ENCODE data around the gene GPR37L1. TPM values are rescaled to one million over a fixed set of nuclear protein-coding genes. Genes with fewer than 3 reads are reported as not detected.

GPR37L1 gene, protein sequence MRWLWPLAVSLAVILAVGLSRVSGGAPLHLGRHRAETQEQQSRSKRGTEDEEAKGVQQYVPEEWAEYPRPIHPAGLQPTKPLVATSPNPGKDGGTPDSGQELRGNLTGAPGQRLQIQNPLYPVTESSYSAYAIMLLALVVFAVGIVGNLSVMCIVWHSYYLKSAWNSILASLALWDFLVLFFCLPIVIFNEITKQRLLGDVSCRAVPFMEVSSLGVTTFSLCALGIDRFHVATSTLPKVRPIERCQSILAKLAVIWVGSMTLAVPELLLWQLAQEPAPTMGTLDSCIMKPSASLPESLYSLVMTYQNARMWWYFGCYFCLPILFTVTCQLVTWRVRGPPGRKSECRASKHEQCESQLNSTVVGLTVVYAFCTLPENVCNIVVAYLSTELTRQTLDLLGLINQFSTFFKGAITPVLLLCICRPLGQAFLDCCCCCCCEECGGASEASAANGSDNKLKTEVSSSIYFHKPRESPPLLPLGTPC
- 0.03 TPM in 1 of 2 replicates, not detected in the other for total RNA-seq

DNA sequence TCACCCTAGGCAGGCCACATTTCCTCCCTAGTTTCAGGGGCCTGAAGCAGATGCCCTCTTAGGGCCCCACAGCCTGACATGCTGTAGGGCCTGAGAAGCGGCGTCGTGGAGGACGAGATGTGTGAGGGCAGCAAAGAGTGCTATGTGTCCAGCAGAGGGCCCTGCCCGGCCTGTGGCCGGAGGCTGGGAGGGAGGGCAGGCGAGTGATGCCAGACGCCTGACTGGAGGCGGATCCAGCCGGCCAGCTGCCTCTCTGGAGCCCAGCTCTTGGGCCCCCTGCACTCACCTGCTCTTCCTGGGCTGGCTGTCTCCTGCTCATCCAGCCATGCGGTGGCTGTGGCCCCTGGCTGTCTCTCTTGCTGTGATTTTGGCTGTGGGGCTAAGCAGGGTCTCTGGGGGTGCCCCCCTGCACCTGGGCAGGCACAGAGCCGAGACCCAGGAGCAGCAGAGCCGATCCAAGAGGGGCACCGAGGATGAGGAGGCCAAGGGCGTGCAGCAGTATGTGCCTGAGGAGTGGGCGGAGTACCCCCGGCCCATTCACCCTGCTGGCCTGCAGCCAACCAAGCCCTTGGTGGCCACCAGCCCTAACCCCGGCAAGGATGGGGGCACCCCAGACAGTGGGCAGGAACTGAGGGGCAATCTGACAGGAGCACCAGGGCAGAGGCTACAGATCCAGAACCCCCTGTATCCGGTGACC, at the start of gene GPR37L1:
Gene GPR37L1 (plus strand): TSS at position 279 of the 697 bp plus-strand sequence. CDS start 47 bp downstream, at position 326.

GRCh38 chr1:202144402-202145067, 21.8 kb downstream of the GPR37L1 start, which contains the start of gene ARL8A:
Gene ARL8A, minus strand, starts transcription at chr1:202144737. Its CDS starts 165 bp downstream, at chr1:202144572.

DNA sequence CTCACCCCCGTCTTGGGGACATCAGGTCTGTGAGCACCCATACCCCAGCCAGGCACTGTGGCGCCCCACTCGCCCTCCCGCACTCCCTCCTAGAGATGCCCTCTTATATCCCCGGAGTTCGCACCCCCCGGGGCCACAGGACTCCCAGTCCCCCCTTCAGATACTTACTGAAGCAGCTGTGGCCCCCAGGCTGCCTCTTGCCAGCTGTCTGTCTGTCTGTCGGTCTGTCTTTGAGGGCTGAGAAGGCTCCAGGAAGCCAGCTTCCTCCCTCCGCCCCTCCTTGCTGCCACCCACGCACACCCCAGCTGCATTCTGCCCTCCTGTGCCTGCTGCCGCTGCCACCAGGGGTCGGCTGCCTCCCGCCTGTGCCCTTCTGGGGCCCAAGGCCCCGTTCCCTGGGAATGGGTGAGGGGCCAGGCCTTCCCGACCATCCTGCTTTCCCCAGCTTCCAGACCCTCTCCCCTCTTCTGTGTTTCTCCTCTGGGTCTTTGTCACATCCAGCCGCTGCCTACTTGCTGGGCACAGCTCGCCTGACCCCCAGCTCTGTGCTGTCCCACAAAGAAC, 37.7 kb downstream of the GPR37L1 start, which contains the start of gene PTPN7:
Gene PTPN7 (minus strand): TSS at position 226 of the 564 bp plus-strand sequence. CDS start 1,200 bp downstream, outside the sequence.

Other genes with a start within 250 kb of the GPR37L1 start
- gene SHISA4, start 234.0 kb upstream of the GPR37L1 start, total RNA-seq = 22.5 and 27.0 TPM in 2 replicates
- 22.2 and 40.4 TPM in 2 replicates for gene LMOD1, start 176.4 kb upstream of the GPR37L1 start, total RNA-seq
- gene TIMM17A, start 167.4 kb upstream of the GPR37L1 start, total RNA-seq = 52.6 and 61.4 TPM in 2 replicates
- 73.0 and 82.5 TPM in 2 replicates for gene RNPEP, start 140.3 kb upstream of the GPR37L1 start, total RNA-seq
- gene ELF3, start 112.3 kb upstream of the GPR37L1 start, total RNA-seq = 0.20 and 2.2 TPM in 2 replicates
- gene ARL8A, start 21.8 kb downstream of the GPR37L1 start, total RNA-seq = 26.2 and 36.1 TPM in 2 replicates
- gene PTPN7, start 37.7 kb downstream of the GPR37L1 start, total RNA-seq = not detected in 2 replicates
- not detected in 2 replicates for gene LGR6, start 70.9 kb downstream of the GPR37L1 start, total RNA-seq
- gene UBE2T, start 219.0 kb downstream of the GPR37L1 start, total RNA-seq = 5.0 and 9.1 TPM in 2 replicates
- 19.4 and 21.9 TPM in 2 replicates for gene PPP1R12B, start 225.8 kb downstream of the GPR37L1 start, total RNA-seq

All from smooth muscle cell of the pulmonary artery (primary cell).